Smooth muscle cell (in vitro differentiated cells): ENCODE results near the gene GNA14. TPM values are rescaled to one million over a fixed set of nuclear protein-coding genes. Genes with fewer than 3 reads are reported as not detected.

Experiments
- DNase-seq: peaks from one replicate; lab custom pipeline; 2025; ENCODE audit not compliant: unreplicated experiment; lab: John Stamatoyannopoulos, UW
- H2AFZ ChIP-seq: fragments of 200-600 bp; sonication (generic); 2 replicates; pipeline ENCODE4 v1.6.0; 2016; ENCODE audit warnings: antibody characterized with exemption, low read depth, mild to moderate bottlenecking
- H3F3A ChIP-seq: fragments of 200-600 bp; sonication (generic); 2 replicates; pipeline ENCODE4 v1.6.0; 2017; ENCODE audit warnings: antibody characterized with exemption, low read depth
- H3K27ac ChIP-seq: fragments of 200-600 bp; sonication (generic); 2 replicates; pipeline ENCODE4 v1.5.1; 2016; ENCODE audit warnings: low read depth, mild to moderate bottlenecking
- H3K27me3 ChIP-seq: fragments of 200-600 bp; sonication (generic); 2 replicates; pipeline ENCODE4 v1.6.1; 2016; ENCODE audit warnings: low read depth, mild to moderate bottlenecking
- H3K36me3 ChIP-seq: fragments of 200-600 bp; sonication (generic); 2 replicates; pipeline ENCODE4 v1.5.1; 2016; ENCODE audit warnings: low read depth
- H3K4me1 ChIP-seq: fragments of 200-600 bp; sonication (generic); 2 replicates; pipeline ENCODE4 v1.5.1; 2016; ENCODE audit warnings: low read depth
- H3K4me2 ChIP-seq: fragments of 200-600 bp; sonication (generic); 2 replicates; pipeline ENCODE4 v1.6.0; 2016; ENCODE audit warnings: mild to moderate bottlenecking
- H3K4me3 ChIP-seq: fragments of 200-600 bp; sonication (generic); 2 replicates; pipeline ENCODE4 v1.5.1; 2016; ENCODE audit warnings: mild to moderate bottlenecking
- H3K79me2 ChIP-seq: fragments of 200-600 bp; sonication (generic); 2 replicates; pipeline ENCODE4 v1.6.0; 2016; ENCODE audit warnings: low read depth, mild to moderate bottlenecking
- H3K9ac ChIP-seq: fragments of 200-600 bp; sonication (generic); 2 replicates; pipeline ENCODE4 v1.6.0; 2016; ENCODE audit warnings: low read depth
- H3K9me3 ChIP-seq: fragments of 200-600 bp; sonication (generic); replicated peaks from 2 replicates; pipeline ENCODE4 v1.5.1; 2016; ENCODE audit warnings: low read depth
- H4K20me1 ChIP-seq: fragments of 200-600 bp; sonication (generic); 2 replicates; pipeline ENCODE4 v1.6.0; 2016; ENCODE audit warnings: low read depth
- WGBS: methylation state at CpG from one replicate; pipeline ENCODE4 v1.1.7; 2016; ENCODE audit warnings: low lambda C conversion rate; 5-methylcytosine and 5-hydroxymethylcytosine counted together
- polyA plus RNA-seq: library from polyadenylated mRNA; unstranded; fragments of >200 nt; fragmentation: Nextera tagmentation; extraction: Ambion mirVana; gene quantifications from 2 replicates; pipeline ENCODE4 v1.2.1, GENCODE V29; 2016
- total RNA-seq: library from RNA; depleted of rRNA; stranded (reverse); fragments of >200 nt; gene quantifications from 2 replicates; pipeline ENCODE4 v1.2.3, GENCODE V29; 2014
- TF ChIP-seq, protein P1 (sequence below): fragments of 200-600 bp; sonication (generic); IDR thresholded peaks from 2 replicates; pipeline ENCODE4 v1.5.1; 2017; ENCODE audit warnings: borderline replicate concordance, mild to moderate bottlenecking, antibody characterized with exemption; ENCODE audit not compliant: insufficient read depth, poor library complexity, severe bottlenecking

Gene GNA14
- total and polyA plus RNA-seq, 2 experiments from 2014 or later: 1.6 to 10.2 TPM

DNA sequence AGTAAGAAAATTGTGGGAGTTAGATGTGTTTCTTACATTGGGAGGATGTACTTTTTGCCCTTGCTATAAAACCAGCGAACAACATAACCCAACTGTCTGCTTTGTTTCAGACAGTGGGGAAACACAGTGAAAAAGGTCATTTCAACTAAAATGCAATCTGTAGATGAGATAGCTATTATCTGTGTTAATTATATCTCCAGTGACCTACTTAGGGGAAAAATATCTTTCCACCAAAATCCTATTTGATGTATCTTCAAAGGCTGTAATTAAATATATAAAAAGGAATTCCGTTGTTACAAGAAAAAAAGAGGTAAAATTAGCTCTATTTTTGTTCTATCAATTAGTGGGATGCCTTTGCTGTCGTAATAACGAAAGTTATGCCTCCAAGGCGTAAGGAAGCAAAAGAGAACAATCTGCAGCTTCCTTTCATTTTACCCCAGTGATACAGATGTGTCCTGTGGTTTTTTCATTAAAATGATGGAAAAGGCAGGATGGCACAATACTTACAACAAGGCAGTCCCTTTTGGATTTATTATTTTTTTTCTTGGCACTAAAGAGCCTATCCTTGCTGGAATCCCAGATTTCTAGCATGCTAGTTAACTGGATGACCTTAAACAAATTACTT, 100.9 kb downstream of the GNA14 start:
- Histone ChIP-seq H3K27me3 (no peaks in the 10 kb centered on the region), H3F3A (peaks cover 6% of the 10 kb centered on the region), H4K20me1 (no peaks in the 10 kb centered on the region), H2AFZ (no peak overlapping the region), H3K4me2 (no peak overlapping the region), H3K36me3 (no peaks in the 10 kb centered on the region), H3K4me3 (no peak overlapping the region), H3K4me1 (no peaks in the 10 kb centered on the region), H3K27ac (no peak overlapping the region), H3K9me3 (no peaks in the 10 kb centered on the region), H3K9ac (no peak overlapping the region), H3K79me2 (no peaks in the 10 kb centered on the region)
- no peak for DNase-seq
- TF ChIP-seq, protein P1, sequence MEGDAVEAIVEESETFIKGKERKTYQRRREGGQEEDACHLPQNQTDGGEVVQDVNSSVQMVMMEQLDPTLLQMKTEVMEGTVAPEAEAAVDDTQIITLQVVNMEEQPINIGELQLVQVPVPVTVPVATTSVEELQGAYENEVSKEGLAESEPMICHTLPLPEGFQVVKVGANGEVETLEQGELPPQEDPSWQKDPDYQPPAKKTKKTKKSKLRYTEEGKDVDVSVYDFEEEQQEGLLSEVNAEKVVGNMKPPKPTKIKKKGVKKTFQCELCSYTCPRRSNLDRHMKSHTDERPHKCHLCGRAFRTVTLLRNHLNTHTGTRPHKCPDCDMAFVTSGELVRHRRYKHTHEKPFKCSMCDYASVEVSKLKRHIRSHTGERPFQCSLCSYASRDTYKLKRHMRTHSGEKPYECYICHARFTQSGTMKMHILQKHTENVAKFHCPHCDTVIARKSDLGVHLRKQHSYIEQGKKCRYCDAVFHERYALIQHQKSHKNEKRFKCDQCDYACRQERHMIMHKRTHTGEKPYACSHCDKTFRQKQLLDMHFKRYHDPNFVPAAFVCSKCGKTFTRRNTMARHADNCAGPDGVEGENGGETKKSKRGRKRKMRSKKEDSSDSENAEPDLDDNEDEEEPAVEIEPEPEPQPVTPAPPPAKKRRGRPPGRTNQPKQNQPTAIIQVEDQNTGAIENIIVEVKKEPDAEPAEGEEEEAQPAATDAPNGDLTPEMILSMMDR: no peak
- WGBS: 77% methylated on average over 5 of the region's 5 CpGs

DNA sequence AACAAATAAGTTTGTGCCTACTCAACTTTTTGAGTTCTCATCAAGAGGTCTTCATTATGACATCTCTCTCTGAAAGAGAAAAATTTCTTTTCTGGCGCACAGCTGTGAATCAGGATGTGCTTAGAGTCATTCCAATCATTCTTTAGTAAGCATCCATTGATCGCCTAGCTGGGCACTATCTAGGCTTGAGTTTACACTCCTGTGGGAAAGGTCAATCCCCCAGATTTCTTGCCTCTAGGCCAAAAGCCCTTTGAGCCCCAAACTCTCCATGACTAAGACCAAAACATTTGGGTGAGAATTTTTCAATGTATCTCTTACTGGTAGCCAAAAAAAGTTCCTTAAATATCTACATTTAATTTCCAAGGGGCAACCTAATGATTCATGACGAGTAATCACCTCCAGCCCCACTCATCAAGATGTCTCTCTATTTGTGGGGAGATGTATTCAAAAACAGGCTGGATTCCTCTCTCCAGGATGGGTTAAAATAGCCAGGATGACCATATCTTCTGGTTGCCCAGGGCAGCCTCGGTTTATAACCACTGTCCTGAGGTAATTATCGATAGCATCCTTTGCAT, 101.7 kb downstream of the GNA14 start:
- DNase-seq: no peak
- 74% methylated on average over 5 of the region's 5 CpGs for WGBS
- peaks cover 5% of the 10 kb centered on the region for H3K9me3 ChIP-seq
- H3K79me2 ChIP-seq: no peaks in the 10 kb centered on the region
- H4K20me1 ChIP-seq: no peaks in the 10 kb centered on the region
- no peak overlapping the region for H3K9ac ChIP-seq
- no peak overlapping the region for H3K4me2 ChIP-seq
- H2AFZ ChIP-seq: no peak overlapping the region
- TF ChIP-seq, protein P1: no peak
- H3K4me3 ChIP-seq: no peak overlapping the region
- H3K4me1 ChIP-seq: no peaks in the 10 kb centered on the region
- no peak overlapping the region for H3K27ac ChIP-seq
- no peaks in the 10 kb centered on the region for H3K27me3 ChIP-seq
- peaks cover 6% of the 10 kb centered on the region for H3F3A ChIP-seq
- H3K36me3 ChIP-seq: no peaks in the 10 kb centered on the region

DNA sequence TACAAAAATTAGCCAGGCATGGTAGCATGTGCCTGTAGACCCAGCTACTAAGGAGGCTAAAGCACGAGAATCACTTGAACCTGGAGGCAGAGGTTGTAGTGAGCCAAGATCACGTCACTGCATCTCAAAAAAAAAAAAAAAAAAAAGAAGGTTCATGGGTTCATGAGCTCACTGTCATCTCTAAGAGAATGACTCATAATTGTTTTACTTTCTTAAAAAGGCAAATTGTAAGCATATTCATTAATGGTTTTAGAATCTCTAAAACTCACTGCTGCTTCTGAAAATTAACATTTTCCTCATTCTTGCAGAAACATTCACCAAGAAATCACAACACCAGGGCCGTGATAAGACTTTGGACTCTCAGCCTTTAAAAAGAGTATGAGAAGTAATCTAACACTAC, 103.6 kb downstream of the GNA14 start:
- Histone ChIP-seq H3K4me3 (no peak overlapping the region), H3K27ac (no peak overlapping the region)
- TF ChIP-seq, protein P1: no peak

More for the DNA sequence above, 103.6 kb downstream of the GNA14 start:
- no peaks in the 10 kb centered on the region for H3K27me3 ChIP-seq
- peaks cover 20% of the 10 kb centered on the region for H3K9me3 ChIP-seq
- no peaks in the 10 kb centered on the region for H4K20me1 ChIP-seq
- no peak for DNase-seq
- no peaks in the 10 kb centered on the region for H3K4me1 ChIP-seq
- H3K79me2 ChIP-seq: no peaks in the 10 kb centered on the region
- H3K4me2 ChIP-seq: no peak overlapping the region
- WGBS: 56% methylated on average over 3 of the region's 3 CpGs
- no peak overlapping the region for H3K9ac ChIP-seq
- H2AFZ ChIP-seq: no peak overlapping the region
- peaks cover 3% of the 10 kb centered on the region for H3K36me3 ChIP-seq
- H3F3A ChIP-seq: peaks cover 6% of the 10 kb centered on the region
